Right kidney (tissue), 9 donors: ENCODE results near the gene PDCL3.

Experiments used
- DNase-seq: peaks from one replicate; pipeline ENCODE4 v3.0.0-alpha.2; 2016
- long read RNA-seq, 8 donors: transcript quantifications; one replicate each; lab custom pipeline, GENCODE V29; 2026

Gene PDCL3
- long read RNA-seq, donor 1, transcript PDCL3-201 (6 exons, 1,337 nt), result major isoform, 39 of 47 reads
- long read RNA-seq, donor 1, partial matches to known transcripts, result 8 of 47 reads
- long read RNA-seq, donor 1, other reads (novel, unspliced or antisense), result 0 of 47 reads
- long read RNA-seq, donor 2, transcript PDCL3-201 (6 exons, 1,337 nt), result major isoform, 19 of 19 reads
- long read RNA-seq, donor 2, partial matches to known transcripts, result 0 of 19 reads
- long read RNA-seq, donor 2, other reads (novel, unspliced or antisense), result 0 of 19 reads
- long read RNA-seq, donor 3, transcript PDCL3-201 (6 exons, 1,337 nt), result major isoform, 20 of 20 reads
- long read RNA-seq, donor 3, partial matches to known transcripts, result 0 of 20 reads
- long read RNA-seq, donor 3, other reads (novel, unspliced or antisense), result 0 of 20 reads
- long read RNA-seq, donor 4, transcript PDCL3-201 (6 exons, 1,337 nt), result major isoform, 30 of 38 reads
- long read RNA-seq, donor 4, partial matches to known transcripts, result 8 of 38 reads
- long read RNA-seq, donor 4, other reads (novel, unspliced or antisense), result 0 of 38 reads
- long read RNA-seq, donor 5, transcript PDCL3-201 (6 exons, 1,337 nt), result major isoform, 34 of 34 reads
- long read RNA-seq, donor 5, partial matches to known transcripts, result 0 of 34 reads
- long read RNA-seq, donor 5, other reads (novel, unspliced or antisense), result 0 of 34 reads
- long read RNA-seq, donor 6, transcript PDCL3-201 (6 exons, 1,337 nt), result major isoform, 29 of 34 reads
- long read RNA-seq, donor 6, partial matches to known transcripts, result 5 of 34 reads
- long read RNA-seq, donor 6, other reads (novel, unspliced or antisense), result 0 of 34 reads
- long read RNA-seq, donor 7, transcript PDCL3-201 (6 exons, 1,337 nt), result major isoform, 46 of 59 reads
- long read RNA-seq, donor 7, partial matches to known transcripts, result 13 of 59 reads
- long read RNA-seq, donor 7, other reads (novel, unspliced or antisense), result 0 of 59 reads
- long read RNA-seq, donor 8, transcript PDCL3-201 (6 exons, 1,337 nt), result major isoform, 25 of 25 reads
- long read RNA-seq, donor 8, partial matches to known transcripts, result 0 of 25 reads
- long read RNA-seq, donor 8, other reads (novel, unspliced or antisense), result 0 of 25 reads

DNA sequence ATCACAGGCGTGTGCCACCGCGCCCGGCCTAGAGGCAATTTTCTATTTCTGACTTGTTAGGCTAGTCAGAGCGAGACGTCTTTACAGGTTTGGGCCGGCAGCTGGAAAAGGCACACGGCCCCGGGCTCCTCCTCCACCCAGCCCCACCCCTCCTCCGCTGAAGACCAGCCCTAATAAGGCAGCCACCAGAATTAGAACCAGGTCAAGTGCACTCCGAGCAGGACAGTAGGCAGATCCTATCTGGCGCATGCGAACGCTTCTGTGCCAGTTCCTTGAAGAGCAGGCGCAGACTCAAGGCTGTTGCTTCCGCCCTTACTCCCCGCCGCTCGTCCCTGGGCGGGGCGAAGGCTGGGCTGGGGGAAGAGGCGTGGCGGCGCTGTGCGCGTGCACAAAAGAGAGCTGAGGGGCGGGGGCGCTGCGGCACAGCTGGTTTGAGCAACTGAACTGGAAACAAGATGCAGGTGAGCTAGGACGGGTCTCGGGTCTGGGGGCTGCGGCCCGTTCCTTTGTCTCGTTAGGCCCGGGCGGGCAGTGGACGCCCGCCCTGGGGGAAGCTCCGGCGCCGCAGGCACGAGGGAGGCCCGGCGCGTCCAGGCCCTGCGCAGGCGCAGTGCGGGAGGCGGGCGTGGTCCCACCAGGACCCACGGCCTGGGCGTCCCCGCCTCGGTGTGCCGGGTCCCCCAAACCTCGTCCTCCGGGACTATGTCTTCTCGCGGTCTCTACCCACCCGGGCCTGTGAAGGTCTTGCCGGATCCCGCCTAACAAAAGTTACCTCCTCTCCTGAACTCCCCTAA lies at the start of gene PDCL3:
Gene PDCL3 (plus strand): TSS at position 381 of the 794 bp plus-strand sequence. CDS start 75 bp downstream, at position 456.
- peak; percentile 100 for DNase-seq

DNA sequence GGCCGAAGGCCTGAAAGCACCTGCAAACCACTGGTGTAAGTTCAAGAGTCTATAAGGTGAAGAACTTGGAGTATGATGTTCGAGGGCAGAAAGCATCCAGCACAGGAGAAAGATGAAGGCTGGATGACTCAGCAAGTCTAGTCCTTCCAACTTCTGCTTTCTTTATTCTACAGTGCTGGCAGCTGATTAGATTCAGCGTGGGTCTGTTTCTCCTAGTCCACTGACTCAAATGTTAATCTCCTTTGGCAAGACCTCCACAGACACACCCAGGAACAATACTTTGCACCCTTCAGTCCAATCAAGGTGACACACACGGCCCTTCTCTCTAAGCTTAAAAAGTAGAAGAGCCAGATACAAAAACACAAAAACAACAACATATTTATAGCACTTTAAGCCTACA lies 49.1 kb upstream of the PDCL3 start:
- DNase-seq, result no peak

DNA sequence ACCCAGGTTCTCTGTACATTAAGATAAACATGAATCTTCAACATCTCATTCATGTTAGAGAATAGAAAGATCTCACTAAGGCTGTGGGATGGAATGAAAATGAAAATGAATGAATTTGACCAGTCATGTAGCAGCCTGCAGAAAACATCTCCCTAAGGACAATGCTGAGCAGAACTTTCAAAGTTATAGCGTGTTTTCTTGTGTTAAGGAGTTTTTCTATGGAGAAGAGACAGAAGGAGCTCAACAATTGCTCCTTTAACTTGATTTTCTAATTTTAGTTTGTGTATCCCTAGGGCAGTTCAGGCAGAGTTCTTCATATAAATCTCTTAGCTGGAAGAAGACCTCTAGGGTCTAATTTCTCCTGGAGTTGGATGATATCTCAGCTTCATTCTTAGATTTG lies 45.2 kb upstream of the PDCL3 start:
- DNase-seq, result no peak

DNA sequence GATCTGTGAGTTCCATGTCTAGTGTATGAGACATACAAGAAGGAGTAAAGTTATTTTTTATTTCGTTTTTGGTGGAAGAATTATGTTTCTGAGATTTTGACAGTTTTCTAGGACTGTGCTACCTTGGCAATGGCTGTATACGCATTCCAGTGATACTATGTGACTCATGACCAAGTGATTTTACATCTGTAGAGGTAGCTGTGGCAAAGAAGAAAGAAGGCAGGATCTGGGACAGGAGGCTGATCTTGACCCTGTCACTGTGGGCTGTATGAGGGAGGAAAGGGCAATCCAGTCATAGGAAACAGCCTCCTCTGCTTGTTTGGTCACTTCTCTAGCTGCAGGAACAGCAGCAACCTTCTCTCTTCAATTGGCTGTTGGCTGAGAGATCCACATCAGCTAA lies 44.0 kb upstream of the PDCL3 start:
- DNase-seq, result no peak

DNA sequence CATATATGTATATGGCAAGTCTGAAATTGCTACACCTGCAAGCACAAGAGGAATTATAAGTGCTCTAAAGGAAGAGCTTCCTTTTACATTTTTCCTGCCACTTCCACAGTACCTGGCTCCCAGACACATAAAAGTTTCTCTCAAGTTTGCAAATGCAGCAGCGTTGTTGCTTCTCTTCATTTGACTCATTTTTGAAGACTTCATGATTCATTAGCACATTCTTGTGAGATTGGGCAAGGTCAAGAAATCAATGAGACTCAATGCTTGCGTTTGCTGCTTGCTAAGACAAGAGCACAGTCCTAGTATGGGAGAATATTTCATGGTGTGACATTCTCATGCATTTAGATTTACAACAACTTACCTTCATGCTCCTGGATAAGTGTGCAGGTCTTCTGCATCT lies 42.6 kb upstream of the PDCL3 start:
- no peak for DNase-seq

DNA sequence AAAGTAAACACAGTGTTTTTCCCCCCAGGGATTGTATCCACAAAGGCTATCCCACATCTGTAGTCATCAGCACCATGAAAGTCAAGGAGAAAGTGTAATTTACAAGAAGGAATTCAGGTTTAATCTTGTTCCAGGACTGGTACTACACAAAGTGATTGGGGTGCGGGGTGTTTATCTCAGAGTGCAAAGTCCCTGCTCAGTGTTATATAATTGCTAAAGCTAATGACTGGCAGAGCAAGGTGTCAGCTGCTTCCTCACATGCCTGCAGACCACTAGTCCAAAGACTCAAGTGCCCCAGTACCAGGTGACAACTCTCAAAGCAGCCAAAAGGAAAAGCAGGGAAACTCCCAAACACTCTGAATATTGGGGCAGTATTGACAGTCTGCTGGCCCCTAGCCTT lies 40.4 kb upstream of the PDCL3 start:
- DNase-seq, result no peak

DNA sequence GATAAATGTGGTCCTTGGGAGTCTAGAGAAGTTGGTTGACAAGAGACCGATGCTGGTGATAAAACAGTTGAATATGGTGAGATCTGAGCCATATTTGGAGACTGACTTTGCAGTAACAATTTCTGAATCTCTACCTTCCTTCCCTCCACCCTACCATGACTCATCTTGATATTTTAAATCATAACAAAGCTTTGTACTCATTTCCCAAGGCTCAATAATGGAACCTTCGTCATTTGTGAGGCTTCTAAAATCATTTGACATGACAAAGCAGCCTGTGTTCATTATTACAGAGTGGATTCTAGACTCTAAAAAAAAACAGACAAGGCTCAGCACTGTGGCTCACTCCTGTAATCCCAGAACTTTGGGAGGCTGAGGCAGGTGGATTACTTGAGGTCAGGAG lies 38.5 kb upstream of the PDCL3 start:
- no peak for DNase-seq

DNA sequence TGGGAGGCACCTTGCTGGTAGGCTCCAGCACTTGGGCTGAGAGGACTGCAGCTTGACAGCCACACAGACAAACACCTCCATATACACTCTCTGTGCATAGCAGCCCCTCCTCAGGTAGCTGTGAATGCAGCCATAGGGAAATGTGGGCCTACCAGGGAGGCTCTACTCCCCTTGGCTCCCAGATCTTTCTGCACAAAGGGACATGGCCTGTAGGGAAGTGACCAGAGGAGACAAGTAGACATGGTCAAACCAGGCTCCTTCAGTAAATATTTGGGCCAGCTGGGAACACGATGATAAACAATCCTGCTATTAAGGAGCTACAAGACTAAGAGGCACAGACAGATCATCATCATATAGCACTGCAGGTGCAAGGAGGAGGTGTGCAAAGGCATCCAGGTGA lies 35.9 kb upstream of the PDCL3 start:
- no peak for DNase-seq

DNA sequence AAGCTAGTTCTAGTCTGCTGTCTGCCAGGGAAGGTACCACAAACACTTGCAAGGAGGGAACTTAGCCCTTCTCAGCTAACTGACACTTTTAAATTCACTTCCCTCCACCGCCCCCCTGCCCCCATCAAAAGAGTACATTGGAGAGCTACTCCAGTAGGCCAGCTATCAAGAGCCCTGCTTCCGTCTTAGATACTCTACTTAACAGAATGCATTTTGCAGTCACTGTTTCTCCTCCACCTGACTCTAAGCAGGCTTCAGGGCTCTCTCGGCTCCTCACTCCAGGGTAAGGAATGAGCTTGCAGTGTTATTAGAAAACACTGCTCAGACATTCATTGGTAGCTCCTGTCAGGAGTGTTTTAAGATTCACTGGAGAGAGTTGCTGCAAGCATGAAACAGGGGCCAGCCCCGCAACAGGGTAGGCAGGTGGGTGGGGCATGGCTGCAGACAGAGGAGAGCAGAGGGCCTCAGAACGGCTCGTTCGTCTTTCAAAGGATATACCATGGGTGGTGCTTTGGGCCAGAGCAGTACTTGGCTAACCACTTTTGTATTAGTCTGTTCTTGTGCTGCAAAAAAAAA lies 35.3 kb upstream of the PDCL3 start:
- DNase-seq, result no peak

DNA sequence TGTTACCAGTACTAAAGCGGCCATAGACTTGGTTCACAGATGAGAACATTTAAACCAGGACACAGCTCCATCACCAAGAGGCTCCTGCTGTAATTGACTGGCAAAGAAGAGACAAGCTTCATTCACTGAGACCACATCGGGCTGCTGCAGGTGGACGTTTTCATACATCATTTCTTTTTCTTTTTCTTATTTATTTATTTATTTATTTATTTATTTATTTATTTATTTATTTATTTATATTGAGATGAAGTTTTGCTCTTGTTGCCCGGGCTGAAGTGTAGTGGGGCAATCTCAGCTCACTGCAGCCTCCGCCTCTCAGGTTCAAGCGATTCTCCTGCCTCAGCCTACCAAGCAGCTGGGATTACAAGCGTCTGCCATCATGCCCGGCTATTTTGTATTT lies 33.6 kb upstream of the PDCL3 start:
- DNase-seq, result no peak

DNA sequence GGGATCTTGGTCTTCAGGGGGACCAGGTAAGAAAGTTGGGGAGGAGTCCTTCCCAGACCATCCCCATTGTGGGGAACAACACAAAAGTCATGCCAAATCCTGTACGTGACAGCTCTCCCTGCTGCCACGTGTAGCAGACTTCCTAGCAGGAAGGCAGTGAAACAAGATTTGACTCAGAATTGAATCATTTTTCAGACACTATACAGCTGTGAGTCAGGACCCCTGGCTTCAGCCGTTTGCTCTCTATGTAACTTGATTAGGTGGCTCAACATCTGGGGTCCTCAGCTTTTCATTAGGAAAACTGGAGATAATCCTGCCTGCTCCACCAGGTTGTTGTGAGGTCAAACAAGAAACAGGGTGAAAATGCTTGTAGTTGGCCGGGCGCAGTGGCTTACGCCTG lies 32.9 kb upstream of the PDCL3 start:
- no peak for DNase-seq

DNA sequence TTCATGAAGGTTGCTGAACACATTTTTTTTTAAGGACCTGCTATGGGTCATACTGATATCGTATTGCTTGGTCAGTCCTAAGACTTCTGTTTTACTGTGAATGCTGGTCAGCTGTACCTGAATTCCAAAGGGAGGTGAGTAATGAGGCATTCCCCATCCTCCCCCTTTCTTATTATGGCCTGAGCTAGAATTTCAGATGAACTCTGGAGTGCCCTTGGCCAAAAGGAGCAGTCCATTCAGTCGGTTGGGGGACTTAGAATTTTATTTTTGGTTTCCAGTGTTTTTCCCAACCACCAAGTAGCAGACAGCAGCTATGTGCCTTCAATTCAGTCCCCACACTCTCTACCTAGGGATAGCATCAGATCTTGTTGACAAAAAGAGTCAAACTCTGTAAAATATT lies 26.9 kb upstream of the PDCL3 start:
- no peak for DNase-seq

DNA sequence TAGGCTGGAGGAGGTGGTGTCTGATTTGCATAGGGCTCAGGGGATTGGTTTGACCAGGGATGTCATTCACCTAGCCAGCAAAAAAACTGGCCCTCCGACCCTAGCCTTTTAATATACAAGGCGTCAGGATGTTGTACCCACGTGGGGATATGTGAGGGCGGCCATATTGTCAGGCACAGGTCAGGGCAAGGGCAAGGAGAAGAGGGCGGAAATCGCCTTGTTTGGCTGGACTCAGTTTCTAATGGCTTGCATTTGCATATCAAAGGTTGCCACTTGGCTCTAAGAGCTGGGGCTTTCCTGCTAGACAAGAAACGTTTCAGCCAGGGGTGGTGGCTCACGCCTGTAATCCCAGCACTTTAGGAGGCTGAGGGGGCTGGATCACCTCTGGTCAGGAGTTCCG lies 24.9 kb upstream of the PDCL3 start:
- DNase-seq, result no peak

DNA sequence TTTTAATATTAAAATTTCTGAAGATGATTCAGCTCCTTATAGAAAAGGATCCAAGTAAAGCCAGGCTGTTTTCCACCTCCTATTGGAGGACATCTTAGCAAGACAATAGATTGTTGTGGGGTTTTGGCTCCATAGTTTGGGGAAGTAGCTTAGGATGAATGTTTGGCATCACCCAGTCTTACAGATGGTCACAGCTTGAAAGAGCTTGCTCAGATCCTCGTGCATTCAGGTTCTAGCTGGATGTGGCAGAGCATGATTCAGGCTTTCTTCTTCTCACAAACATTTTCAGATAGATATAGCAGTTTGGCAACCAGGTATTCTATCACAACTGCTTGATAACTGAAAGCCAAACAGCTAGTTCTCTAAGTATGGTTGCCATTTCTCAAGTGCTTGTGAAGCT lies 23.6 kb upstream of the PDCL3 start:
- no peak for DNase-seq

DNA sequence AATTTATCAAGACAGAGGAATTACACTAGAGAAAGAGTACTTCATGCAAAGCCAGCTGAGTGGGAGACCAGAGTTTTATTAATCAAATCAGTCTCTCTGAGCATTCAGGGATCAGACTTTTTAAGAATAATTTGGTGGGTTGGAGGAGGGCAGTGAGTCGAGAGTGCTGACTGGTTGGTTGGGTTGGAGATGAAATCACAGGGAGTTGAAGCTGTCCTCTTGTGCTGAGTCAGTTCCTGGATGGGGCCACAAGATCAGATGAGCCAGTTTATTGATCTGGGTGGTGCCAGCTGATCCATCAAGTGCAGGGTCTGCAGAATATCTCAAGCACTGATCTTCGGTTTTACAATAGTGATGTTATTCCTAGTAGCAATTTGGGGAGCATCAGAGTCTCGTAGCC lies 21.4 kb upstream of the PDCL3 start:
- DNase-seq, result no peak

DNA sequence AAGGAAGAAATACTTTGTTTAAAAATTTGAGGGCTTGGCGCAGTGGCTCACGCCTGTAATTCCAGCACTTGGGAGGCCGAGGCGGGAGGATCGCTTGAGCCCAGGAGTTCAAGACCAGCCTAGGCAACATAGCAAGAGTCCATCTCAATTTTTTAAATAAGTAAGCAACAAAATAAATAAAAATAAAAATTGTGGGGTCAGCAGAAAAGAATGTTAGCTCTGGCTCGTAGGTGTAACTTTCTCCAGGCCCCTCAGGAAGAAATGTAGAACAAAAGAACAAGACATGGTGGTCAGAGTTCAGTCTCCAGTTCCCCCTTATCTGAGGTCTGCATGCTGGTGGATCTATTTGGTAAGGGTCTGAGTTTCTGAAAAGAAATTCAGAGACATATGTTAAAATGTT lies 20.4 kb upstream of the PDCL3 start:
- DNase-seq, result no peak

DNA sequence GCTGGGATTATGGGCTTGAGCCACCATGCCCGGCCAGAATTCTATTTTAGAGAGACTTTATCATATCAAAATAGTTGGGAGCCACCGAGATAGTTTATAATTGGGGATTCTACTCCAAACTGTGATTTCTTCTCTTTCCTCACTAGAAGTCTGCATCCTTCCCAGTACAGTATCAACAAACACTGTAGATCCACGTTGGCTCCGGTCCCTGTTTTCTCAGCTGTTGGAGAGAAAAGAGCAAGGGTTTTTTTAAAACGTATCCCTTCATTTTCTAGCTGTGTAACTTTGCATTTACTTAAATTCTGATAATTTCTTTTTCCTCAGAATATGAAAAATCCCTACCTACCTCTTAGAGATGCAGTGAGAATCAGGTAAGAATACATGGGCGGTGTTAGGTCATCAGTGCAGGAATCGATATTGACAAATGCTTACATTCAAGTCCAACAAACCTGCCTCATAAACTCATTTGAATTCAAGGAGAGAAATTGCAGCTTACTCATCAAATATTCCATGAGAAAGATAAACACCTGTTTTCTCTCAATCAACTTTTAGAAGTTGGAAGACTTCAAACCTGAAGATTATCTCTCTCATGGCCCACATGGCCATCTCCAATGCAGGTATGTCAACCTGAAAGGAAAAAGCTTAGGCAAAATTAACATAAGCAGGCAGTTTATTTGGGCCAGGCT lies 17.7 kb upstream of the PDCL3 start:
- no peak for DNase-seq

DNA sequence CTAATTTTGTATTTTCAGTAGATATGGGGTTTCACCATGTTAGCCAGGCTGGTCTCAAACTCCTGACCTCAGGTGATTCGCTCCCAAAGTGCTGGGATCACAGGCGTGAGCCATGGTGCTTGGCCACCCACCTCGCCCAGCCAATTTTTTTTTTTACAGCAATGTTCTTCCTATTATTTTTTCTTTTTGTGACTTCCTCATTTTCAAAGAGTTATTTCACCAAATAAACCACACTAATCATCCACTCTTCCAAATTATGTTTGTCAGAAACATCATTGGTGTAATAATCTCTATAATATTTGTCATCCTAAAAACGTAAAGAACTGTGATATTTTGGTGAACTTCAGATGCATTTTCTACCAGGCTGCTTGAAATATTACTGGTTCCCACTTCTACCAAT lies 16.3 kb upstream of the PDCL3 start:
- DNase-seq, result no peak

DNA sequence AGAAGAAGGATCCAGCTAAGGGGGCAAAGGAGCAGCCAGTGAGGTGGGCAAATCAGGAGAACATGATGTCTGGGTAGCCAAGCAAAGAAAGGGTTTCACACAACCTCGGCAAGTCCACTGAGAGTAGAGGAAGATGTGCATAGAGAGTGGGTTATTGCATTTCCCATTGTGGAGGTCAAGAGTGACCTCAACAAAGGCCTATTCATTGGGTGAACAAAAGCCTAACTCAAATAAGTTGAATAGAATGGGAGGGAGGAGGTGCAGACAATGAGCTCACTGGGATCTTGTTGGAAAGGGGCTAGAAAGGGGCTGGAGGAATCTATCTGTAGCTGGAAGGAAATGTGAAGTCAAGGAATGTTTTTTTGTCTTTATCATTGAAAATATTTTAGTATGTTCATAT lies 14.0 kb upstream of the PDCL3 start:
- no peak for DNase-seq

DNA sequence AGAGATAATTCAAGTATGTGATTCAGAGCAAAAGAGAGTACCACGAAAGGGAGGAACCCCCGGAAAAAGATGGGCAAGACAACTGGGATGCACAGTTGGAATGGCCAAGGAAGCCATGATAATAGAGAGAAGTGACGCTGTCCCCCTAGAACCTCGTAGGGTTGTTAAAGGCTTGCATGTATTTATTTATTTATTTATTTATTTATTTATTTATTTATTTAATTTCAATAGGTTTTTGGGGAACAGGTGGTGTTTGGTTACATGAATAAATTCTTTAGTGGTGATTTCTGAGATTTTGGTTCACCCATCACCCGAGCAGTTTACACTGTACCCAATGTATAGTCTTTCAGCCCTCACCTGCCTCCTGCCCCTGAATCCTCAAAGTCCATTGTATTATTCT lies 11.5 kb upstream of the PDCL3 start:
- no peak for DNase-seq

DNA sequence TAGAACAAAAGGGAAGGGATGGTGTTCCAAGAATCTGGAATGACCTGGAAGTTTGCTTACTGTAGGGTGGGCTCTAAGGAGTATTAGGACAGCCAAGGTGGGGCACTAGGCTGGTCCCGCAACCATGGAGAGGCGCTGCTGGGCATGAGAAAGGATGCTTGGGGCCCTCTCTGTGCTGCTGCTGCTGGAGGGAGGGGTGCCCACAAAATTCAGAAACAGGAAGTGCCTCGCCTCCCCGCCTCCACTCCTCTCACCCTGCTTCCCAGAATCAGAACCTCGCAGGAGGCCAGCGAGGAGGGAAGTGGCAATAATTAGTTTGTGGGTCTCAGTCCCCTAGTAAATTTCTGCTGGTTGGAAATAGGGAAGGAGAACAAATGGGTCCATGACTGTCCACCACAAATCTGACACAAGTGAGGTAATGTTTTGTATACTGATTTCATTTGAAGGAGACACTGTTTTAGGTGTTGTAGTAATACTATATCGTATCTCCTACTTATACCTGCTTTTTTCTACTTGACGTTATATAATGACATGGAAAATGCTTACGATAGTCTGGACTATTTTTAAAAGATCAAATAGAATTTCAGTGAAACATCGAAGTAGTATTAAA lies 7.9 kb upstream of the PDCL3 start:
- DNase-seq, result no peak
